Heart left ventricle (tissue), 13 donors: ENCODE results near the gene BLID.

Experiments
- CTCF ChIP-seq, 12 donors: fragments of 200-600 bp; sonication (generic) in 4 of 12; IDR thresholded peaks; one replicate each; pipeline versions ENCODE4 v1.5.0 to v1.8.0; 2018 to 2022; ENCODE audit warnings: antibody characterized with exemption in 12 of 12, mild to moderate bottlenecking in 5 of 12
- POLR2A ChIP-seq, 2 donors: fragments of 450-650 bp; IDR thresholded peaks; one replicate each; pipeline ENCODE4 v1.6.1; 2017; ENCODE audit warnings: antibody characterized with exemption in 2 of 2, mild to moderate bottlenecking in 2 of 2, moderate library complexity in 2 of 2
- donor health status: ischemic (EF 13 %, LVEDD 7.1; RV severe dilation, severe dysfunction).
- donor health status: DM: no; HTN: yes; CAD: no.
- donor health status: DM: no; HTN: no; CAD: no.
- donor health status: ischemic (EF 25% LVEDD 6.9; RV normal size, moderate dysfunction).
- donor health status: ischemic (EF 25% LVEDD 5.7; RV mildly dilated, moderate dysfunction).
- donor health status: ischemic (EF 35%, LVEDD 5.7; RV mildly dilated, moderate dysfunction).
- donor health status: nonischemic (EF 11% LVEDD 7.7; RV severe dilation, severe dysfunction).
- donor health status: DM: yes; HTN: yes; CAD: no.
- donor health status: PGD.
- donor health status: ischemic (EF 29% LVEDD 5.4; RV normal size, mild dysfunction).
- donor health status: nonischemic (EF 23%, LVEDD 6.1; RV moderate dilation, normal function).

- no peak for TF ChIP-seq CTCF (IDR thresholded peaks at IDR 0.05)
- no peak for TF ChIP-seq POLR2A (IDR thresholded peaks at IDR 0.05)
Observed at GRCh38 chr11:122071709-122072202, 44.3 kb downstream of the BLID start.
